Measurements from ENCODE around the gene PIK3R5. TPM values are rescaled to one million over a fixed set of nuclear protein-coding genes. Genes with fewer than 3 reads are reported as not detected.

The PIK3R5 gene
- total and polyA plus RNA-seq, 4 donors: 11.7 to 70.9 (median 35.0) TPM

DNA sequence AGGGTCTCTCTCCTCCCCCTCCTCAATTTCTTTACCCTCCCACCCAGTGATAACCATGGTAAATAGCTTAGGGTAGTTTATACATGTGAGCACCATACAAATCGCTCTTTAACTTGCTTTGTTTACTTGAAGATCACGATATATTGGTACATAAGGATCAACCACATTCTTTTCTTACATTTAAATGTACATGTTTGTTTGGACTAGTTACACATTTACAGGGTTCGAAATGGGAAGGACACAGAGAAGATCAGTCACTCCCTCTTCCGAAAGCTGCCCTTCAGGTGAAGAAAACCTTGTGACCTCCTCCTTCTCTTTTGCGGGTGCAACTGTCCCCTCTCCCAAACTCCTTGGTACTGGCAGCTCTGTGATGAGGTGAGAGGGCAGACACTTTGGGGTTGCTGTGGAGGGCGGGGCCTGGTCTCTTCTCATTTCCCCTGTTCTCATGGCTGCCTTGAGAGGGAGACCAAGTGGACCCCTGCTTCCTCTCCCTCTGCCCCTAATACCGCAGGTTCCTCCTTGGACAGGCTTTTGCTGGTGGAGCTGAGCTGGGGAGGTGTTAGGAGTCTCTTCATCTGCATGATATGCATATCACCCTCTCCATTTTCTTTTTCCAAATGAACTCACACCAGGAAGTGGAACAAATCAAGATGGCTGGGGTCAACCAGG, 93.3 kb downstream of the PIK3R5 start:
- TF ChIP-seq, protein P1, sequence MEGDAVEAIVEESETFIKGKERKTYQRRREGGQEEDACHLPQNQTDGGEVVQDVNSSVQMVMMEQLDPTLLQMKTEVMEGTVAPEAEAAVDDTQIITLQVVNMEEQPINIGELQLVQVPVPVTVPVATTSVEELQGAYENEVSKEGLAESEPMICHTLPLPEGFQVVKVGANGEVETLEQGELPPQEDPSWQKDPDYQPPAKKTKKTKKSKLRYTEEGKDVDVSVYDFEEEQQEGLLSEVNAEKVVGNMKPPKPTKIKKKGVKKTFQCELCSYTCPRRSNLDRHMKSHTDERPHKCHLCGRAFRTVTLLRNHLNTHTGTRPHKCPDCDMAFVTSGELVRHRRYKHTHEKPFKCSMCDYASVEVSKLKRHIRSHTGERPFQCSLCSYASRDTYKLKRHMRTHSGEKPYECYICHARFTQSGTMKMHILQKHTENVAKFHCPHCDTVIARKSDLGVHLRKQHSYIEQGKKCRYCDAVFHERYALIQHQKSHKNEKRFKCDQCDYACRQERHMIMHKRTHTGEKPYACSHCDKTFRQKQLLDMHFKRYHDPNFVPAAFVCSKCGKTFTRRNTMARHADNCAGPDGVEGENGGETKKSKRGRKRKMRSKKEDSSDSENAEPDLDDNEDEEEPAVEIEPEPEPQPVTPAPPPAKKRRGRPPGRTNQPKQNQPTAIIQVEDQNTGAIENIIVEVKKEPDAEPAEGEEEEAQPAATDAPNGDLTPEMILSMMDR (IDR thresholded peaks at IDR 0.05; ENCODE audit: control extremely low read depth, extremely low read depth): no peak
- no peaks in the 10 kb centered on the region for H3K36me3 ChIP-seq (ENCODE audit: control insufficient read depth in 4 of 4, insufficient read depth in 4 of 4, low read length in 4 of 4)
- 64 to 68% methylated on average over 7 of the region's 7 CpGs for WGBS, 2 donors
- peaks cover 0 to 4% (median 0%) of the 10 kb centered on the region in 4 donors for H3K9me3 ChIP-seq (ENCODE audit: control insufficient read depth in 4 of 4, insufficient read depth in 3 of 4, low read length in 3 of 4)
- no peak overlapping the region for H3K9ac ChIP-seq (ENCODE audit: insufficient read depth in 1 of 2, low read length in 2 of 2)
- H3K27ac ChIP-seq (ENCODE audit: low read depth in 1 of 2, low read length in 1 of 2): no peak overlapping the region
- peaks cover 0 to 11% (median 4%) of the 10 kb centered on the region in 5 donors for H3K4me1 ChIP-seq (ENCODE audit: control insufficient read depth in 5 of 5, insufficient read depth in 5 of 5, low read length in 5 of 5)
- H3K27me3 ChIP-seq (ENCODE audit: control insufficient read depth in 3 of 3, insufficient read depth in 3 of 3, low read length in 2 of 3): peaks cover 0 to 42% (median 19%) of the 10 kb centered on the region in 3 donors
- DNase-seq (no peak), ATAC-seq (ENCODE audit: insufficient read depth, low FRiP score) (no peak)
- no peak overlapping the region for H3K4me3 ChIP-seq

DNA sequence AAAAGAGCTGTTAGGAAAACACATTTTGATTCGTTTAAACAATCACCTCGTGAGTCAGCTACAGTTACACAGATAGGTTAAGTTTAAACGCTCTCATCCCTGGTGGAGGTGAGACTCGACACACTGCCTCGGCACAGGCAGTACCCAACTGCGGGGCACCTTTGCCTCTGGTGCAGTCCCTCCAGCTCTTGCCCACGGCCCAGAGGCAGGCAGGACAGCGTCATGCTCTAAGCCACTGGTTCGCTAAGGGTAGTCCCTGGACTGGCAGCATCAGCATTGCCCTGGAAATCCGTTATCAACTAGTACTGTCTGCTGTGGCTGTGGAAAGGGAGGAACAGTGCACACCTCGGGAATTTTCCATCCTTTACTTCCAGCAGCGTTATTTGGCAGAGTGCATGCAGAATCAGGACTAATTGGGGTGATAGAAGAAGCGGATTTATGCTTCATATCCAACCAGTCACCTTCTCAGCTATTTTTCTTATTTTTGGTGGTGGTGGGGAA, 94.4 kb downstream of the PIK3R5 start:
- ATAC-seq (ENCODE audit: insufficient read depth, low FRiP score) (no peak), DNase-seq (no peak)
- 88 to 91% methylated on average over 13 of the region's 13 CpGs for WGBS, 2 donors
- Histone ChIP-seq H3K9me3 (ENCODE audit: control insufficient read depth in 4 of 4, insufficient read depth in 3 of 4, low read length in 3 of 4) (peaks cover 0 to 7% (median 0%) of the 10 kb centered on the region in 4 donors), H3K27me3 (ENCODE audit: control insufficient read depth in 3 of 3, insufficient read depth in 3 of 3, low read length in 2 of 3) (peaks cover 0 to 45% (median 19%) of the 10 kb centered on the region in 3 donors), H3K9ac (ENCODE audit: insufficient read depth in 1 of 2, low read length in 2 of 2) (no peak overlapping the region), H3K36me3 (ENCODE audit: control insufficient read depth in 4 of 4, insufficient read depth in 4 of 4, low read length in 4 of 4) (no peaks in the 10 kb centered on the region), H3K4me3 (no peak overlapping the region), H3K27ac (ENCODE audit: low read depth in 1 of 2, low read length in 1 of 2) (no peak overlapping the region), H3K4me1 (ENCODE audit: control insufficient read depth in 5 of 5, insufficient read depth in 5 of 5, low read length in 5 of 5) (peaks cover 0 to 11% (median 4%) of the 10 kb centered on the region in 5 donors)
- TF ChIP-seq, protein P1 (IDR thresholded peaks at IDR 0.05; ENCODE audit: control extremely low read depth, extremely low read depth): no peak

DNA sequence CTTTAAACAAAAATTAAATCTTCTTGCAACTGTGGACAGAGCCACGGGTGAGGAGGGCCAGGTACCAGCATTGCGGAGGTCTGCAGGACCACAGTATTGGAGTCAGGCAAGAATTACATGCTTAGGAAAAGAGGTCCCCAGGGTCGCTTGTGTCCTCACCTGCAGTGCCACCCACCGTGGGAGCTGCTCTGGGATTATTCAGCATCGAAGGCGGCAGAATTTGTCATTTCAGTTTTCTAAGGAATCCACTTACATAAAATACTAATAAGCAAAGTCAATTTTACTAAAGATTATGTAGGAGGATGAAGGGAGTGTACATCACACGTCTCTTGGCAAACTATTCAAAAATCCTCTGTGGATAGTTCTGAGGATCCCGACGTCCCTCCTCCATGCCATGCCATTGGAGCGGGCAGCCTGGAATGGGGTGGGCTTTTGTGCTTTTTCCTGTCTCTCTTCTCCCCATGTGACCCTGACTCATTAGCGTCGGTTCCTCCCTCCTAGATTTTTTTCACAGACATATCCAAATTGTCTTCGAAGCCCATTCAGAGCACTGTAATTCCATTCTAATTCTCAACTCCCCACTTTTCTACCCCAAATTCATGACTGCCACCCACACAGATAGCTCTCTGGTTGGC, 95.0 kb downstream of the PIK3R5 start:
- ATAC-seq (ENCODE audit: insufficient read depth, low FRiP score) (no peak), DNase-seq (no peak)
- TF ChIP-seq, protein P1 (IDR thresholded peaks at IDR 0.05; ENCODE audit: control extremely low read depth, extremely low read depth): no peak
- Histone ChIP-seq H3K36me3 (ENCODE audit: control insufficient read depth in 4 of 4, insufficient read depth in 4 of 4, low read length in 4 of 4) (no peaks in the 10 kb centered on the region), H3K4me1 (ENCODE audit: control insufficient read depth in 5 of 5, insufficient read depth in 5 of 5, low read length in 5 of 5) (peaks cover 0 to 11% (median 4%) of the 10 kb centered on the region in 5 donors), H3K27ac (ENCODE audit: low read depth in 1 of 2, low read length in 1 of 2) (no peak overlapping the region), H3K9me3 (ENCODE audit: control insufficient read depth in 4 of 4, insufficient read depth in 3 of 4, low read length in 3 of 4) (peaks cover 0 to 7% (median 0%) of the 10 kb centered on the region in 4 donors), H3K9ac (ENCODE audit: insufficient read depth in 1 of 2, low read length in 2 of 2) (no peak overlapping the region), H3K4me3 (no peak overlapping the region), H3K27me3 (ENCODE audit: control insufficient read depth in 3 of 3, insufficient read depth in 3 of 3, low read length in 2 of 3) (peaks cover 0 to 42% (median 16%) of the 10 kb centered on the region in 3 donors)
- 83 to 90% methylated on average over 13 of the region's 13 CpGs for WGBS, 2 donors
